Hepatocyte (in vitro differentiated cells): Measurements from ENCODE around the gene TBCD.

Source experiments
- EZH2phosphoT487 ChIP-seq: fragments of 200-600 bp; sonication (generic); IDR thresholded peaks from one replicate; pipeline ENCODE4 v1.6.1; 2018; ENCODE audit warnings: antibody characterized with exemption, mild to moderate bottlenecking, low read depth, moderate library complexity; ENCODE audit not compliant: unreplicated experiment, severe bottlenecking
- TF ChIP-seq, protein P1 (sequence below): fragments of 200-600 bp; sonication (generic); IDR thresholded peaks from 2 replicates; pipeline ENCODE4 v1.5.1; 2016; ENCODE audit warnings: antibody characterized with exemption, mild to moderate bottlenecking; ENCODE audit not compliant: poor library complexity

DNA sequence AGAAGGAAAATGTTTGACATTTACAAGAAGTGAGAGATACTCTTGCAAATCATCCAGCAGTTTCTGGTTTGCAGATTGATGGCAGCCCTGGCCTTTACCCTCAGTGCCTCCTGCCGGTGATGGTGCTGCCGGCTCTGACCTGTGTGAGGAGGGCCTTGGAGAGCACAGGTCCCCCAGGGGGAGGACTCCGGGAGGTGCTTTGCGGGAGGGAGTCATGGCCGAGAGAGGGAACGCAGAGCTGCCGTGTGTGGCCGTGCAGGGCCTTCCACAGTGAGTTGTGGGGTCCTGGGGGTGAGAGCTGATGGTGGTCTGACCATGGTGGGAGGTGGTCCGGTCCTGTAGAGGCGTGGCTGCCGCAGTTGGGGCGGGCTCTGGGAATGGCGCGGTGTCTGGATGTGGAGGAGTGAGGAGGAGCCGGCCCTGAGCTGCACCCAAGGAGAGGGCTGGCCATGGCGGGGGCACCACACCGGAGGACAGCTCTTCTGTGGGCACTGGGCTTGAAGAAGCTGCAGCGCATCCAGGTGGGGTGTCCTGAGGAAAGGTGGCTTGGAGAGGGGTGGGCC lies 116.0 kb downstream of the TBCD start:
- TF ChIP-seq EZH2phosphoT487: no peak
- TF ChIP-seq, protein P1, sequence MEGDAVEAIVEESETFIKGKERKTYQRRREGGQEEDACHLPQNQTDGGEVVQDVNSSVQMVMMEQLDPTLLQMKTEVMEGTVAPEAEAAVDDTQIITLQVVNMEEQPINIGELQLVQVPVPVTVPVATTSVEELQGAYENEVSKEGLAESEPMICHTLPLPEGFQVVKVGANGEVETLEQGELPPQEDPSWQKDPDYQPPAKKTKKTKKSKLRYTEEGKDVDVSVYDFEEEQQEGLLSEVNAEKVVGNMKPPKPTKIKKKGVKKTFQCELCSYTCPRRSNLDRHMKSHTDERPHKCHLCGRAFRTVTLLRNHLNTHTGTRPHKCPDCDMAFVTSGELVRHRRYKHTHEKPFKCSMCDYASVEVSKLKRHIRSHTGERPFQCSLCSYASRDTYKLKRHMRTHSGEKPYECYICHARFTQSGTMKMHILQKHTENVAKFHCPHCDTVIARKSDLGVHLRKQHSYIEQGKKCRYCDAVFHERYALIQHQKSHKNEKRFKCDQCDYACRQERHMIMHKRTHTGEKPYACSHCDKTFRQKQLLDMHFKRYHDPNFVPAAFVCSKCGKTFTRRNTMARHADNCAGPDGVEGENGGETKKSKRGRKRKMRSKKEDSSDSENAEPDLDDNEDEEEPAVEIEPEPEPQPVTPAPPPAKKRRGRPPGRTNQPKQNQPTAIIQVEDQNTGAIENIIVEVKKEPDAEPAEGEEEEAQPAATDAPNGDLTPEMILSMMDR: no peak
